ENCODE data around the gene EXOC4. TPM values are rescaled to one million over a fixed set of nuclear protein-coding genes. Genes with fewer than 3 reads are reported as not detected.
"Not testable (repeated sequence)": the region's sequence is repeated elsewhere in the genome, so short reads cannot be mapped to it uniquely, and the experiment has no call there.

EXOC4 gene
- total RNA-seq, 4 donors from 2014 or later: 36.9 to 78.0 (median 52.2) TPM

DNA sequence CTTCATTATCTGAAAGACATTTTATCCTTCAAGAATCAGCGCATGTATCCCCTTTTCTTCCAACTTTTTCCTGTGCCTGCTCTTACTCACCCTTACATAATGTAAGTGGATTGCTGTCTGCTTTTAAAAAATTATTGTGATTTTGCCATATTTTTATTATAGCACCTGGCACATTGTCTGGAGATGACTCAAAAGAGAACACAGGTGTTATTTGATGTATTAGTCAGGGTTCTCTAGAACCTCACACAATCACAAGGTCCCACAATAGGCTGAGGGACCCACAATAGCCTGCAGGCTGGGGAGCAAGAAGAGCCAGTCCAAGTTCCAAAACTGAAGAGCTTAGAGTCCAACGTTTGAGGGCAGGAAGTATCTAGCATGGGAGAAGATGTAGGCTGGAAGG is 390.0 kb downstream of the EXOC4 start:
- no peaks in the 10 kb centered on the region for H3K9me3 ChIP-seq
- no peak for ATAC-seq
- H3K27me3 ChIP-seq: no peaks in the 10 kb centered on the region
- H3K36me3 ChIP-seq: no peaks in the 10 kb centered on the region
- in situ Hi-C loops (cut with MboI; ENCODE audit: low sequenced_read_pairs in 4 of 4) (no loop called here), intact Hi-C loops (cut with DNase I; ENCODE audit: low total_unique reads) (no loop called here)
- DNase-seq: no peak
- H3K4me1 ChIP-seq: no peaks in the 10 kb centered on the region
- TF ChIP-seq POLR2A (IDR thresholded peaks at IDR 0.05): no peak
- TF ChIP-seq, protein P1, sequence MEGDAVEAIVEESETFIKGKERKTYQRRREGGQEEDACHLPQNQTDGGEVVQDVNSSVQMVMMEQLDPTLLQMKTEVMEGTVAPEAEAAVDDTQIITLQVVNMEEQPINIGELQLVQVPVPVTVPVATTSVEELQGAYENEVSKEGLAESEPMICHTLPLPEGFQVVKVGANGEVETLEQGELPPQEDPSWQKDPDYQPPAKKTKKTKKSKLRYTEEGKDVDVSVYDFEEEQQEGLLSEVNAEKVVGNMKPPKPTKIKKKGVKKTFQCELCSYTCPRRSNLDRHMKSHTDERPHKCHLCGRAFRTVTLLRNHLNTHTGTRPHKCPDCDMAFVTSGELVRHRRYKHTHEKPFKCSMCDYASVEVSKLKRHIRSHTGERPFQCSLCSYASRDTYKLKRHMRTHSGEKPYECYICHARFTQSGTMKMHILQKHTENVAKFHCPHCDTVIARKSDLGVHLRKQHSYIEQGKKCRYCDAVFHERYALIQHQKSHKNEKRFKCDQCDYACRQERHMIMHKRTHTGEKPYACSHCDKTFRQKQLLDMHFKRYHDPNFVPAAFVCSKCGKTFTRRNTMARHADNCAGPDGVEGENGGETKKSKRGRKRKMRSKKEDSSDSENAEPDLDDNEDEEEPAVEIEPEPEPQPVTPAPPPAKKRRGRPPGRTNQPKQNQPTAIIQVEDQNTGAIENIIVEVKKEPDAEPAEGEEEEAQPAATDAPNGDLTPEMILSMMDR (IDR thresholded peaks at IDR 0.05 in 4 of 5, conservative IDR thresholded peaks at IDR 0.05 in 1 of 5): no peak
- H3K4me3 ChIP-seq: no peak overlapping the region
- no peak overlapping the region for H3K27ac ChIP-seq

- H3K36me3 ChIP-seq; H3K9me3 ChIP-seq; H3K4me1 ChIP-seq; in situ Hi-C loops (cut with MboI; ENCODE audit: low sequenced_read_pairs in 4 of 4); intact Hi-C loops (cut with DNase I; ENCODE audit: low total_unique reads); DNase-seq; H3K27ac ChIP-seq; ATAC-seq; H3K27me3 ChIP-seq; H3K4me3 ChIP-seq: not testable (repeated sequence)
Measured at GRCh38 chr7:133643652-133644051, 390.8 kb downstream of the EXOC4 start.

DNA sequence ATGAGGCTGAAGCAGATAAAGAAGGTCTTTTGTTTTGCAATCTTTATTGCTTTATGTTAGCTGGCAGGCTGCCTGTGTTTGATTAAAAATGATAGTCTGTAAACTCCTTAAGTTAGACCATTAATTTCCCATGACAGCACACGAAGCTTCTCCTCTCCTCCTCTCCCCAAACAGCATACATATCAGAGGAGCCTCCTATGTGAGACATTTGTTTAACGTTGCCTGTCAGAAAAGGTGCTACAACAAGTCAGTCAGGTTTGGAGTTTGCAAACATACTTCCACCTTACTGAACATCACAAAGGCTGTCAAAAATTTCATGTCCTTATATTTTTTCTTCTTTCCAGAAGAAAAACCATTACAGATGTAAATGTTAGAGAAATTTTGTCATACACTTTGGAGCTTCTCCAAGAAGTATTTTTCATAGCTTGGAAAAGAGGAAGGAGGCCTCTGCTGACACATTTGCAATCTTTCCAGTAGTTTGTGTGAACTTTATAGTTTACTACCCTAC is 393.1 kb downstream of the EXOC4 start:
- Histone ChIP-seq H3K27me3 (no peaks in the 10 kb centered on the region), H3K27ac (no peak overlapping the region), H3K4me3 (no peak overlapping the region), H3K36me3 (no peaks in the 10 kb centered on the region), H3K4me1 (no peaks in the 10 kb centered on the region), H3K9me3 (no peaks in the 10 kb centered on the region)
- ATAC-seq (no peak), DNase-seq (no peak)
- intact Hi-C loops (cut with DNase I; ENCODE audit: low total_unique reads): no loop called here
- in situ Hi-C loops (cut with MboI; ENCODE audit: low sequenced_read_pairs in 4 of 4): no loop called here
- TF ChIP-seq POLR2A (IDR thresholded peaks at IDR 0.05): no peak

DNA sequence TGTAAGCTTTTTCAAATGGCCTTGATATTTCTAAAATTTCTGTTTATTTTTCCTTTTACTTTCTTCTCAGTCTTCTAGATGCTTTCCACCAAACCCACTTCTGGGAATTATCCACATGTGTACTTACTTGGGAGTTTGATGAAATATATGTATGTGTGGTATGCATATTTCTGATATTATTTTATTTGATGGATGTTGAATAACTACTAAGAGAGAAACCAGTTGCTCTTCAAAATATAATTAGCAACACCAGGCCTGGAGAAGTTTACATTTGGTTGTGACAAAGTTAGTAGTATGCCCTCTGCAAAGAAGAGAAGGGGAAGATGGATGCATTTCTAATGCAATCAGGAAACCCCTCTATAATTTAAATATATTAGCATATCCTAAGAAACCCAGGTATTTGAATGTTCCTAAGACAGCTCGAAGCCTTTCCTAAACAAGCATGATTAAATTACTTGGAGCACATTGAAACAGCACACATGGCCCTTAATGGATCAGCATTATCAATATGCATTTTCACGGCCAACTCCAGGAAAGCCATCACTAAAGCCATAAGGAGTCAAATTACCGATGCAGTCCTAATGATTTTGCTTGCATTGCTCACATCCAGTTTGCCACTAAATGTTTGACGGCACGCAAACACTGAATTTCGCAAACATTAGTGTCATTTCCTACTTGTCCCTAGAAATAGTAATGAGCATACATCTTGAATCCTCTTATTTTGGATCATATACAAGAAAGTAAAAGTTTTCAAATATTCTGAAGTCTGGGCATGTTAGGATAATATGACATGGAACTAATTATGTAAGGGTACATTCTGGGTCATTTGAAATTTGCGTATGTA is 393.8 kb downstream of the EXOC4 start:
- Histone ChIP-seq H3K27me3 (no peaks in the 10 kb centered on the region), H3K27ac (no peak overlapping the region), H3K4me1 (no peaks in the 10 kb centered on the region), H3K36me3 (no peaks in the 10 kb centered on the region), H3K4me3 (no peak overlapping the region), H3K9me3 (no peaks in the 10 kb centered on the region)
- ATAC-seq: no peak
- in situ Hi-C loops (cut with MboI; ENCODE audit: low sequenced_read_pairs in 4 of 4) (no loop called here), intact Hi-C loops (cut with DNase I; ENCODE audit: low total_unique reads) (no loop called here)
- TF ChIP-seq POLR2A (IDR thresholded peaks at IDR 0.05): no peak
- TF ChIP-seq, protein P1 (IDR thresholded peaks at IDR 0.05 in 4 of 5, conservative IDR thresholded peaks at IDR 0.05 in 1 of 5): no peak
- no peak for DNase-seq

DNA sequence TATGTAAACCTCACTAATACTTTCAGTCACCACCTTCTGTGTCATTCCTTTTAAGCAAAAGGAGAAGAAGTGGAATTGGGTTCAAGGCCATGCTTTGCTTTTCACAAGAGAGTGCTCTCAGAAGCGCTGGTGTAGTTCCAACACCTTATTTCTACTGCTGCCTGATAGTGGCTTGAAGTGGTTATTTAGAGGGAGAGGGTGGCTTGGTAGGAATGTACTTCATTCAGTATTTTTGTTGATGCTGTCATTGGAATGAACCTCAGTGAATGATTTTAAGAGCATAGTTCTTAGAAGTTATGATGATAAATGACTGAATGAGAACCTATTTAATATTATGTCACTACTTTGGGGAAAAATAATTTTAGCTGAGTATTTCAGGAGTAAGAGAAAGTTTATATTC is 396.7 kb downstream of the EXOC4 start:
- no peak for ATAC-seq
- no peak for TF ChIP-seq POLR2A (IDR thresholded peaks at IDR 0.05)
- TF ChIP-seq, protein P1 (IDR thresholded peaks at IDR 0.05 in 4 of 5, conservative IDR thresholded peaks at IDR 0.05 in 1 of 5): no peak
- no peaks in the 10 kb centered on the region for H3K27me3 ChIP-seq
- no peaks in the 10 kb centered on the region for H3K36me3 ChIP-seq
- in situ Hi-C loops (cut with MboI; ENCODE audit: low sequenced_read_pairs in 4 of 4) (no loop called here), intact Hi-C loops (cut with DNase I; ENCODE audit: low total_unique reads) (no loop called here)
- no peak for DNase-seq
- no peak overlapping the region for H3K27ac ChIP-seq
- no peak overlapping the region for H3K4me3 ChIP-seq
- H3K4me1 ChIP-seq: no peaks in the 10 kb centered on the region
- no peaks in the 10 kb centered on the region for H3K9me3 ChIP-seq

All from gastrocnemius medialis (tissue), 4 donors.